Measurements from ENCODE around the gene DUOXA1. TPM values are rescaled to one million over a fixed set of nuclear protein-coding genes. Genes with fewer than 3 reads are reported as not detected.

The DUOXA1 gene
- total RNA-seq, 1 donor from 2014 or later, result not detected

GRCh38 chr15:45134046-45134445 lies 4.4 kb upstream of the DUOXA1 start:
- FAIRE-seq, result no peak
- DNase-seq (ENCODE audit: low spot score in 2 of 2), result no peak

- FAIRE-seq, result no peak
- DNase-seq (ENCODE audit: low spot score in 2 of 2), result no peak
Observed at GRCh38 chr15:45133561-45133920, 3.9 kb upstream of the DUOXA1 start.

GRCh38 chr15:45132844-45133560 lies 3.3 kb upstream of the DUOXA1 start:
- DNase-seq (ENCODE audit: low spot score in 2 of 2), result no peak
- FAIRE-seq, result no peak

GRCh38 chr15:45131510-45131909 lies 1.8 kb upstream of the DUOXA1 start:
- no peak for DNase-seq (ENCODE audit: low spot score in 2 of 2)
- no peak for FAIRE-seq

- FAIRE-seq, result no peak
- DNase-seq (ENCODE audit: low spot score in 2 of 2), result no peak
Observed at GRCh38 chr15:45130291-45131000, 767 bp upstream of the DUOXA1 start.

GRCh38 chr15:45128971-45129639 lies 574 bp downstream of the DUOXA1 start:
- DNase-seq (ENCODE audit: low spot score in 2 of 2) (no peak), FAIRE-seq (no peak)

GRCh38 chr15:45126535-45127158 lies 3.0 kb downstream of the DUOXA1 start:
- DNase-seq (ENCODE audit: low spot score in 2 of 2), result no peak
- peak; percentile 64 for FAIRE-seq

- no peak for DNase-seq (ENCODE audit: low spot score in 2 of 2)
- FAIRE-seq, result no peak
Observed at GRCh38 chr15:45123397-45123796, 6.3 kb downstream of the DUOXA1 start.

GRCh38 chr15:45122719-45123118 lies 7.0 kb downstream of the DUOXA1 start:
- DNase-seq (ENCODE audit: low spot score in 2 of 2), result no peak
- no peak for FAIRE-seq

GRCh38 chr15:45121706-45122417 lies 7.8 kb downstream of the DUOXA1 start:
- FAIRE-seq (no peak), DNase-seq (ENCODE audit: low spot score in 2 of 2) (no peak)

- FAIRE-seq (no peak), DNase-seq (ENCODE audit: low spot score in 2 of 2) (no peak)
Observed at GRCh38 chr15:45121020-45121419, 8.7 kb downstream of the DUOXA1 start.

- FAIRE-seq (no peak), DNase-seq (ENCODE audit: low spot score in 2 of 2) (no peak)
Observed at GRCh38 chr15:45120081-45120972, 9.4 kb downstream of the DUOXA1 start.

- DNase-seq (ENCODE audit: low spot score in 2 of 2), result no peak
- no peak for FAIRE-seq
Observed at GRCh38 chr15:45118996-45119395, 10.7 kb downstream of the DUOXA1 start.

GRCh38 chr15:45118131-45118588 lies 11.5 kb downstream of the DUOXA1 start:
- DNase-seq (ENCODE audit: low spot score in 2 of 2), result peak; percentile 80 to 93
- peak; percentile 75 for FAIRE-seq

- FAIRE-seq, result no peak
- DNase-seq (ENCODE audit: low spot score in 2 of 2), result no peak
Observed at GRCh38 chr15:45117308-45118130, 12.2 kb downstream of the DUOXA1 start.

GRCh38 chr15:45116482-45117307 lies 13.0 kb downstream of the DUOXA1 start:
- FAIRE-seq, result no peak
- DNase-seq (ENCODE audit: low spot score in 2 of 2), result no peak

GRCh38 chr15:45116006-45116481 lies 13.6 kb downstream of the DUOXA1 start:
- DNase-seq (ENCODE audit: low spot score in 2 of 2), result no peak
- no peak for FAIRE-seq
